Esophagus squamous epithelium (tissue), 4 donors: ENCODE data around the gene CLDN7.

ENCODE experiments used
- CTCF ChIP-seq, 6 experiments: fragments of 450-650 bp in 4 of 6; fragments of 200-600 bp in 2 of 6; sonication (generic) in 2 of 6; IDR thresholded peaks; one replicate each; pipeline ENCODE4 v1.5.1; 2016 to 2019; ENCODE audit warnings: antibody characterized with exemption in 6 of 6, mild to moderate bottlenecking in 4 of 6, moderate library complexity in 4 of 6
- POLR2A ChIP-seq, 4 donors: fragments of 450-650 bp; IDR thresholded peaks; one replicate each; pipeline ENCODE4 v1.6.1; 2017; ENCODE audit warnings: antibody characterized with exemption in 4 of 4, mild to moderate bottlenecking in 4 of 4, moderate library complexity in 3 of 4

GRCh38 chr17:7221278-7222092 is 40.8 kb downstream of the CLDN7 start:
- no peak for TF ChIP-seq POLR2A (IDR thresholded peaks at IDR 0.05)
- TF ChIP-seq CTCF (IDR thresholded peaks at IDR 0.05) = no peak
